ENCODE data around the gene FAM131B.

DNA sequence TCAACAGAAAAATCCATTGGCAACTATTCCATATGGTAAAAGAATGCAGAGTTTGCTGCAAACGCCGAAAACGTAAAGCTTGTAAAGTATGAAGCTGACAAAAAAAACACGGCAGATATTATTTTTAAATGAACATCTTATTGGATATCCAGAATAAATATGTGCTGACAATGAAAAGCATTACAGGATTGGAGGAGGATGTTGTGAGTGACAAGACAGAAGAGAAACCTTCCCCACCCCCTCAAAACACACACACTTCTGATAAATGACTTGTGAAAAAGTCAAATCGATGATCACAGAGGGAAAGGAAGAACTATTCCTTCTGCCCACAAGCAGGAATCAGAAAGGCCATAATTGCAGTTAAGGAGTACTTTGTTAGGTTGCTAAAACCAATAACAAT lies 14.6 kb downstream of the FAM131B start:
- TF ChIP-seq CTCF (IDR thresholded peaks at IDR 0.05; ENCODE audit: low read depth, low read length, poor library complexity, severe bottlenecking) = no peak
- TF ChIP-seq EZH2phosphoT487 (IDR thresholded peaks at IDR 0.05; ENCODE audit: borderline replicate concordance, low read length) = no peak

Data from DOHH2 (cell line).